Ovary (tissue), 9 donors: ENCODE data around the gene TOR3A. TPM values are rescaled to one million over a fixed set of nuclear protein-coding genes. Genes with fewer than 3 reads are reported as not detected.

Experiments used
- DNase-seq, 5 donors: peaks; one replicate each; pipeline ENCODE4 v3.0.0-alpha.2; 2019 to 2020
- H3K27ac ChIP-seq, 2 donors: fragments of 200-600 bp; one replicate each; pipeline versions ENCODE4 v1.5.1 to v1.8.0; 2019 to 2022
- H3K27me3 ChIP-seq: fragments of 200-600 bp; one replicate; pipeline ENCODE4 v1.8.0; 2022
- H3K36me3 ChIP-seq: fragments of 200-600 bp; sonication (generic); one replicate; pipeline ENCODE4 v1.5.1; 2019
- H3K4me1 ChIP-seq: one replicate; pipeline ENCODE4 v1.8.1; 2013; ENCODE audit warnings: mild to moderate bottlenecking, moderate library complexity; ENCODE audit not compliant: insufficient read depth
- H3K4me3 ChIP-seq: fragments of 200-600 bp; sonication (generic); one replicate; pipeline ENCODE4 v1.5.1; 2017
- H3K9me3 ChIP-seq, 2 donors: fragments of 200-600 bp in 1 of 2; sonication (generic) in 1 of 2; one replicate each; pipeline versions ENCODE4 v1.5.1 to v1.8.1; 2013 to 2019; ENCODE audit warnings: mild to moderate bottlenecking in 1 of 2, moderate library complexity in 1 of 2
- EP300 ChIP-seq: sonication (generic); formaldehyde crosslinking; IDR thresholded peaks from one replicate; pipeline ENCODE4 v1.6.1; 2017; ENCODE audit warnings: antibody characterized with exemption
- POLR2A ChIP-seq: fragments of 450-650 bp; IDR thresholded peaks from one replicate; pipeline ENCODE4 v1.6.1; 2017; ENCODE audit warnings: antibody characterized with exemption, mild to moderate bottlenecking, moderate library complexity
- WGBS, 3 donors: extraction: QIAGEN DNeasy Blood & Tissue Kit in 1 of 3; methylation state at CpG; one replicate each; pipeline versions ENCODE4 v1.1.5 to v1.1.7; 2013 to 2017; 5-methylcytosine and 5-hydroxymethylcytosine counted together
- intact Hi-C, 4 donors: fragments of 100-400 bp; cut with DNase I; formaldehyde crosslinking; loops; one replicate each; pipeline versions ENCODE4 v1.11.0 to v1.15.1; 2022 to 2023
- polyA plus RNA-seq, 2 donors: library from polyadenylated mRNA; stranded (reverse); fragments of 200-250 nt in 1 of 2; fragments of 350-450 nt in 1 of 2; fragmentation: Illumina TruSeq in 1 of 2; extraction: RNeasy Lipid Tissue Mini Kit (QIAGEN cat#74804) in 1 of 2; gene quantifications; one replicate each; pipeline ENCODE4 v1.2.3, GENCODE V29; 2013 to 2014
- total RNA-seq, 7 donors: library from RNA; depleted of rRNA in 2 of 7; stranded (reverse); fragments of >200 nt in 2 of 7; fragmentation: NEBNext Ultra II Directional in 3 of 7; extraction: Animal tissue kit (Norgen Biotek cat#: 25700) in 3 of 7; gene quantifications; one replicate each; pipeline versions ENCODE4 v1.1.0 to v1.2.4, GENCODE V29; 2016 to 2023
- TF ChIP-seq, protein P1 (sequence below), 3 donors: fragments of 450-650 bp in 2 of 3; fragments of 200-600 bp in 1 of 3; IDR thresholded peaks; one replicate each; pipeline versions ENCODE4 v1.5.1 to v1.8.0; 2016 to 2022; ENCODE audit warnings: antibody characterized with exemption in 3 of 3, mild to moderate bottlenecking in 1 of 3
- donor health status: DM: no; HTN: no; CAD: no; lungs with moderate emphysema.
- donor health status: DM: no; HTN: no; CAD: no.
- donor health status: Bipolar disorder and iron deficiency.
- donor health status: DM: yes; HTN: yes; CAD: no.
- donor health status: DM: no; HTN: no; CAD: no.
- donor health status: DM: yes; HTN: yes; CAD: no.

The TOR3A gene
- total and polyA plus RNA-seq, 9 donors, result 17.8 to 55.0 (median 26.1) TPM

DNA sequence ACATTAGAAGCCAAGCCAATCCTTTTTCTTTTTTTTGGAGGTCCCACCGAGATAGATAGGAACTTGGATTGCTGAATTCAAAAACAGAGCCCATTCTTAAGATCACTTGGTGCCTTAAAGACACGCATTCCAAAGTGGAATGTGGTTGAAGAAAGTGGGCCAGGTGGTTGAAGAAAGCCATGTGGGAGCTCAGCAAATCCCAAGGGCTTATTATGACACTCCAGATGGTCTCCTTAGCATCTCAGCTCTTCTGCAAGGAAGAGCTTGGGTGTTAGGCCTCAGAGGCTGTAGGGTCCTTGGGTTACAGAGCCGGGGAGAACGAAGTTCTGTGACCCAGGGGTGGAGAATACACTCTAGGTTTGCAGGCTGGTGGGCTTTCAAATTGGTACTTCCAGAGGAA is 13.5 kb downstream of the TOR3A start:
- no peak for TF ChIP-seq POLR2A
- no peak for TF ChIP-seq EP300
- 67 to 70% (median 69%) methylated on average over 4 of the region's 4 CpGs for WGBS, 3 donors
- intact Hi-C loops, result no loop called here

DNA sequence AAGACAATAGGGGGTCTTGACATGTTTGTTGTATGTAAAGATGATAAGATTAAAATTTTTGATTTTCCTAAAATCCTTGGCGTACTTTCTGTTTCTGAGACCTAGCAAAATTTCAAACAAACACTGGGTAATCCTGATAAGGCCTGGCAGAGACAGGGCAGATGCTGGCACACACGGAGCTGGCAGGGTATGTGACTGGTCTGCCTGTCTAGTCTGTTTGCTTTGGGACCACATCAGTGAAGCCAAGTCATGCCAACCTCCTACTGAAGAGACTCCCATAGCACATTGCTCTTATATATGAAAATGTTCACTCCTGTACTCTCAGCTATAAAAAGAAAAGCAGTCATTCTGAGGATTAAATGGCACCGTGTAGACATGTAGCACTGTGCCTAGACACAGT is 14.1 kb downstream of the TOR3A start:
- peaks cover 12% of the 10 kb centered on the region for H3K4me1 ChIP-seq
- no peaks in the 10 kb centered on the region for H3K9me3 ChIP-seq
- no peaks in the 10 kb centered on the region for H3K36me3 ChIP-seq
- no peak overlapping the region for H3K4me3 ChIP-seq
- WGBS, 3 donors, result 63 to 83% (median 82%) methylated on average over 3 of the region's 3 CpGs
- no peaks in the 10 kb centered on the region for H3K27me3 ChIP-seq
- no peak for TF ChIP-seq EP300
- TF ChIP-seq POLR2A, result no peak
- TF ChIP-seq, protein P1, sequence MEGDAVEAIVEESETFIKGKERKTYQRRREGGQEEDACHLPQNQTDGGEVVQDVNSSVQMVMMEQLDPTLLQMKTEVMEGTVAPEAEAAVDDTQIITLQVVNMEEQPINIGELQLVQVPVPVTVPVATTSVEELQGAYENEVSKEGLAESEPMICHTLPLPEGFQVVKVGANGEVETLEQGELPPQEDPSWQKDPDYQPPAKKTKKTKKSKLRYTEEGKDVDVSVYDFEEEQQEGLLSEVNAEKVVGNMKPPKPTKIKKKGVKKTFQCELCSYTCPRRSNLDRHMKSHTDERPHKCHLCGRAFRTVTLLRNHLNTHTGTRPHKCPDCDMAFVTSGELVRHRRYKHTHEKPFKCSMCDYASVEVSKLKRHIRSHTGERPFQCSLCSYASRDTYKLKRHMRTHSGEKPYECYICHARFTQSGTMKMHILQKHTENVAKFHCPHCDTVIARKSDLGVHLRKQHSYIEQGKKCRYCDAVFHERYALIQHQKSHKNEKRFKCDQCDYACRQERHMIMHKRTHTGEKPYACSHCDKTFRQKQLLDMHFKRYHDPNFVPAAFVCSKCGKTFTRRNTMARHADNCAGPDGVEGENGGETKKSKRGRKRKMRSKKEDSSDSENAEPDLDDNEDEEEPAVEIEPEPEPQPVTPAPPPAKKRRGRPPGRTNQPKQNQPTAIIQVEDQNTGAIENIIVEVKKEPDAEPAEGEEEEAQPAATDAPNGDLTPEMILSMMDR (IDR thresholded peaks at IDR 0.05), result no peak
- no peak for DNase-seq
- intact Hi-C loops, result no loop called here
- H3K27ac ChIP-seq, result no peak overlapping the region

More for the DNA sequence above, 13.5 kb downstream of the TOR3A start:
- no peak for DNase-seq
- peaks cover 12% of the 10 kb centered on the region for H3K4me1 ChIP-seq
- no peak overlapping the region for H3K4me3 ChIP-seq
- H3K27me3 ChIP-seq, result no peaks in the 10 kb centered on the region
- H3K36me3 ChIP-seq, result no peaks in the 10 kb centered on the region
- H3K9me3 ChIP-seq, result no peaks in the 10 kb centered on the region
- no peak overlapping the region for H3K27ac ChIP-seq

DNA sequence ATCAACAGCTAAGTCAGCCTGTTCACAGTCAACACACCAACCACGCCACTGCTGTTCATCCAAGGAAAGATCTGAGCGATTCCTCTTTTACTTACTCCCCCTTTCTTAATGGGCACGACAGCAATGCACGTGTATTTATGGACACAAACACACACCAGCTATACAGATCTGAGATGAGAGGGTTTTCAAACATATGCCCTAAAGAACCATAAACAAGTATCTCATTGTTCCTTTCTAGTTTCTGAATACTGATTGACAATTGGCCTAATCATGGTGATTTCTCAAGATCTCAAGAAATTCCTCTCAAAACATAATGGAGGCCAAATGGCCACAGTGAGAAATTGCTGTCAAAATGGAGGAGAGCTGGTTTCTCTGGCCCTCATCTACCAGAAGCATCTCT is 18.0 kb downstream of the TOR3A start:
- no peak for DNase-seq
- no peak overlapping the region for H3K27ac ChIP-seq
- no peaks in the 10 kb centered on the region for H3K27me3 ChIP-seq
- no peaks in the 10 kb centered on the region for H3K9me3 ChIP-seq
- WGBS, 3 donors, result 90 to 98% (median 93%) methylated on average over 4 of the region's 4 CpGs
- intact Hi-C loops, result no loop called here
- TF ChIP-seq EP300 (no peak), POLR2A (no peak)
- TF ChIP-seq, protein P1 (IDR thresholded peaks at IDR 0.05), result no peak
- no peak overlapping the region for H3K4me3 ChIP-seq
- no peaks in the 10 kb centered on the region for H3K36me3 ChIP-seq
- H3K4me1 ChIP-seq, result no peaks in the 10 kb centered on the region

DNA sequence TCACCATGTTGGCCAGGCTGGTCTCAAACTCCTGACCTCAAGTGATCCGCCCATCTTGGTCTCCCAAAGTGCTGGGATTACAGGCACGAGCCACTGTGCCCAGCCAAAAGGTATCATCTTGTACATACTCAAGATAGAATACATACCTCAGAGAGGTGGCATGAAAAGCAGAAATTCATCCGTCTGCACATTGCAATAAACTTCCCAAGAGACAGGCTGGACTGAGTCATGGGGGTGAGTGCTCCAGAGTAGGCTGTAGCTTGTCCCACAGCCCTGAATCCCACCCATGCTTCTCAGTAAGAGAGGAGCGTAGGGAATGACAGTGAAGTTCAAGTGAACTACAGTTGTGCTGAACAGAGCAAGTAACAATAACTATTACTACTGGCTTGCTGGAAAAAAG is 19.7 kb downstream of the TOR3A start:
- H3K4me3 ChIP-seq, result no peak overlapping the region
- H3K27ac ChIP-seq, result no peak overlapping the region
- intact Hi-C loops, result no loop called here
- DNase-seq, result no peak
- H3K36me3 ChIP-seq, result no peaks in the 10 kb centered on the region
- no peaks in the 10 kb centered on the region for H3K9me3 ChIP-seq
- H3K27me3 ChIP-seq, result no peaks in the 10 kb centered on the region
- TF ChIP-seq, protein P1 (IDR thresholded peaks at IDR 0.05), result no peak
- no peak for TF ChIP-seq EP300
- no peak for TF ChIP-seq POLR2A
- H3K4me1 ChIP-seq, result no peaks in the 10 kb centered on the region
- 93 to 96% (median 94%) methylated on average over 4 of the region's 4 CpGs for WGBS, 3 donors

DNA sequence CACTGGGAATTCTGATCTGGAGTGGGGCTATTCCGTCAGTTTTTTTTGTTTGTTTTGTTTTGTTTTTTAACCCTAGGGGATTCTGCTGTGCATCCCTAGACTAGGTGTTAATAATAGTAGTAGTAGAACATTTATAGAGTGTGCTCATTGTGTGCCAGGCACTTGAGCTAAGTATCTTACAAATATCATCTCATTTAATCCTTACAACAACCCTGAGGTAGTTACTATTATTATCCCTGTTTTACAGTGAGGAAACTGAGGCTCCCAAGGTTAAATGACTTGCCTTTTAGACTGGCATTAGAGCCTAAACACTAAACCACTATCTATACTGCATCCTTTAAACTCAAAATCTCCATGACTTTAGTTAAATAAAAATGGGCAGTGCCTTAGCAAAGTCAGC is 22.1 kb downstream of the TOR3A start:
- no peak for TF ChIP-seq POLR2A
- TF ChIP-seq, protein P1 (IDR thresholded peaks at IDR 0.05), result no peak
- no peak for DNase-seq
- Histone ChIP-seq H3K27me3 (no peaks in the 10 kb centered on the region), H3K4me3 (no peak overlapping the region), H3K36me3 (no peaks in the 10 kb centered on the region), H3K27ac (no peak overlapping the region), H3K4me1 (no peaks in the 10 kb centered on the region), H3K9me3 (no peaks in the 10 kb centered on the region)
- intact Hi-C loops, result no loop called here
- WGBS, 3 donors, result 94 to 97% (median 95%) methylated on average over 1 of the region's 1 CpG
